Measurements from ENCODE around the gene TPM2. TPM values are rescaled to one million over a fixed set of nuclear protein-coding genes. Genes with fewer than 3 reads are reported as not detected.

Gene TPM2
- total RNA-seq, 1 donor from 2014 or later = 24.3 TPM

- Mint-ChIP-seq H3K4me1 (ENCODE audit: low read depth) (peaks cover 16% of the 10 kb centered on the region), H3K27ac (no peak overlapping the region), H3K4me3 (ENCODE audit: low read depth) (peak overlapping the region; percentile 14), H3K36me3 (ENCODE audit: insufficient read depth) (peaks cover 16% of the 10 kb centered on the region), H3K9me3 (ENCODE audit: low read depth) (no peaks in the 10 kb centered on the region), H3K27me3 (no peaks in the 10 kb centered on the region)
- DNase-seq (ENCODE audit: low spot score, unreplicated experiment) = no peak
- no peak for TF ChIP-seq CTCF (IDR thresholded peaks at IDR 0.05; ENCODE audit: unreplicated experiment)
Observed at GRCh38 chr9:35734096-35734495, 44.4 kb upstream of the TPM2 start.

GRCh38 chr9:35732800-35733541 lies 43.2 kb upstream of the TPM2 start:
- peak overlapping the region; percentile 95 for H3K27ac Mint-ChIP-seq
- TF ChIP-seq CTCF (IDR thresholded peaks at IDR 0.05; ENCODE audit: unreplicated experiment) = no peak
- no peaks in the 10 kb centered on the region for H3K27me3 Mint-ChIP-seq
- peaks cover 16% of the 10 kb centered on the region for H3K4me1 Mint-ChIP-seq (ENCODE audit: low read depth)
- peaks cover 11% of the 10 kb centered on the region for H3K36me3 Mint-ChIP-seq (ENCODE audit: insufficient read depth)
- H3K9me3 Mint-ChIP-seq (ENCODE audit: low read depth) = no peaks in the 10 kb centered on the region
- H3K4me3 Mint-ChIP-seq (ENCODE audit: low read depth) = no peak overlapping the region
- DNase-seq (ENCODE audit: low spot score, unreplicated experiment) = no peak

- H3K27ac Mint-ChIP-seq = peak within 1 kb of the TSS; percentile 95
- no peak within 1 kb of the TSS for H3K4me3 Mint-ChIP-seq (ENCODE audit: low read depth)
- DNase-seq (ENCODE audit: low spot score, unreplicated experiment) = peak; percentile 93
- no peaks in the 10 kb centered on the region for H3K27me3 Mint-ChIP-seq
- H3K36me3 Mint-ChIP-seq (ENCODE audit: insufficient read depth) = peaks cover 7% of the 10 kb centered on the region
- TF ChIP-seq CTCF (IDR thresholded peaks at IDR 0.05; ENCODE audit: unreplicated experiment) = no peak
- no peaks in the 10 kb centered on the region for H3K9me3 Mint-ChIP-seq (ENCODE audit: low read depth)
- peaks cover 16% of the 10 kb centered on the region for H3K4me1 Mint-ChIP-seq (ENCODE audit: low read depth)
Observed at GRCh38 chr9:35732185-35732799, 42.6 kb upstream of the TPM2 start, which contains the start of the genes CREB3 and TLN1. TSS of gene CREB3 (plus strand) at chr9:35732666. CDS start at chr9:35732773, 107 bp downstream. TSS of gene TLN1 (minus strand) at chr9:35732195. CDS start at chr9:35725694, 6,501 bp downstream.

- Mint-ChIP-seq H3K27ac (peak overlapping the region; percentile 95), H3K4me1 (ENCODE audit: low read depth) (peaks cover 21% of the 10 kb centered on the region), H3K36me3 (ENCODE audit: insufficient read depth) (peaks cover 5% of the 10 kb centered on the region), H3K9me3 (ENCODE audit: low read depth) (no peaks in the 10 kb centered on the region), H3K4me3 (ENCODE audit: low read depth) (no peak overlapping the region), H3K27me3 (no peaks in the 10 kb centered on the region)
- no peak for DNase-seq (ENCODE audit: low spot score, unreplicated experiment)
- TF ChIP-seq CTCF (IDR thresholded peaks at IDR 0.05; ENCODE audit: unreplicated experiment) = no peak
Observed at GRCh38 chr9:35731415-35732184, 41.9 kb upstream of the TPM2 start.

GRCh38 chr9:35730486-35730854 lies 40.7 kb upstream of the TPM2 start:
- Mint-ChIP-seq H3K27ac (no peak overlapping the region), H3K9me3 (ENCODE audit: low read depth) (no peaks in the 10 kb centered on the region), H3K4me1 (ENCODE audit: low read depth) (peaks cover 21% of the 10 kb centered on the region), H3K4me3 (ENCODE audit: low read depth) (no peak overlapping the region), H3K27me3 (no peaks in the 10 kb centered on the region), H3K36me3 (ENCODE audit: insufficient read depth) (peaks cover 4% of the 10 kb centered on the region)
- DNase-seq (ENCODE audit: low spot score, unreplicated experiment) = no peak
- TF ChIP-seq CTCF (IDR thresholded peaks at IDR 0.05; ENCODE audit: unreplicated experiment) = no peak

Measured in progenitor cell of endocrine pancreas (in vitro differentiated cells).